SK-N-SH treated with all-trans-retinoic acid at 6 μM for 48 hours (cell line): ENCODE data around the gene ALX1.
"Not testable (repeated sequence)": the region's sequence is repeated elsewhere in the genome, so short reads cannot be mapped to it uniquely, and the experiment has no call there.

ENCODE experiments used
- ATAC-seq: fragments of 200-7000 bp; cut with Tn5 transposase; 3 replicates; pipeline ENCODE4 v1.9.1; 2020; ENCODE audit warnings: mild to moderate bottlenecking, moderate library complexity
- ARNTL ChIP-seq: fragments of 450-650 bp; formaldehyde crosslinking; IDR thresholded peaks from 2 replicates; pipeline ENCODE4 v1.5.0; 2020; ENCODE audit warnings: low read depth, mild to moderate bottlenecking, moderate library complexity, borderline replicate concordance
- BACH2 ChIP-seq: fragments of 250-450 bp; sonication (Bioruptor Pico); IDR thresholded peaks from 2 replicates; pipeline ENCODE4 v1.9.0; 2021; ENCODE audit warnings: mild to moderate bottlenecking, borderline replicate concordance
- CSDC2 ChIP-seq: fragments of 250-450 bp; sonication (Bioruptor Pico); IDR thresholded peaks from 2 replicates; pipeline ENCODE4 v1.5.0; 2020; ENCODE audit warnings: mild to moderate bottlenecking, moderate library complexity
- ESRRG ChIP-seq: fragments of 250-450 bp; sonication (Bioruptor Pico); IDR thresholded peaks from 2 replicates; pipeline ENCODE4 v1.6.1; 2021; ENCODE audit warnings: mild to moderate bottlenecking
- GLIS3 ChIP-seq: fragments of 250-450 bp; sonication (Bioruptor Pico); IDR thresholded peaks from 2 replicates; pipeline ENCODE4 v1.5.0; 2020; ENCODE audit warnings: mild to moderate bottlenecking, moderate library complexity
- ISL1 ChIP-seq: fragments of 250-450 bp; sonication (Bioruptor Pico); IDR thresholded peaks from 2 replicates; pipeline ENCODE4 v2.1.2; 2022; ENCODE audit warnings: mild to moderate bottlenecking, moderate library complexity
- OSR1 ChIP-seq: fragments of 250-450 bp; sonication (Bioruptor Pico); IDR thresholded peaks from 2 replicates; pipeline ENCODE4 v1.8.0; 2022; ENCODE audit warnings: moderate library complexity, mild to moderate bottlenecking, inconsistent platforms
- POU6F1 ChIP-seq: fragments of 250-450 bp; sonication (Bioruptor Pico); IDR thresholded peaks from 2 replicates; pipeline ENCODE4 v1.8.0; 2021; ENCODE audit warnings: low read depth, mild to moderate bottlenecking, moderate library complexity, borderline replicate concordance
- PPARA ChIP-seq: fragments of 250-450 bp; sonication (Bioruptor Pico); IDR thresholded peaks from 2 replicates; pipeline ENCODE4 v1.5.0; 2020; ENCODE audit warnings: mild to moderate bottlenecking, borderline replicate concordance
- RARB ChIP-seq: fragments of 250-450 bp; sonication (Bioruptor Pico); IDR thresholded peaks from 2 replicates; pipeline ENCODE4 v1.8.0; 2021; ENCODE audit warnings: mild to moderate bottlenecking, moderate library complexity
- SNAI2 ChIP-seq: fragments of 250-450 bp; sonication (Bioruptor Pico); IDR thresholded peaks from 2 replicates; pipeline ENCODE4 v1.5.0; 2020; ENCODE audit warnings: mild to moderate bottlenecking, moderate library complexity
- TCF4 ChIP-seq: fragments of 250-450 bp; sonication (Bioruptor Pico); IDR thresholded peaks from 2 replicates; pipeline ENCODE4 v1.8.0; 2021; ENCODE audit warnings: mild to moderate bottlenecking, moderate library complexity, borderline replicate concordance
- ZC3H10 ChIP-seq: fragments of 250-450 bp; sonication (Bioruptor Pico); IDR thresholded peaks from 2 replicates; pipeline ENCODE4 v1.5.1; 2021; ENCODE audit warnings: mild to moderate bottlenecking, moderate library complexity
- ZFP3 ChIP-seq: fragments of 250-450 bp; sonication (Bioruptor Pico); IDR thresholded peaks from 2 replicates; pipeline ENCODE4 v1.5.0; 2020; ENCODE audit warnings: mild to moderate bottlenecking, moderate library complexity
- ZFP30 ChIP-seq: fragments of 450-650 bp; formaldehyde crosslinking; IDR thresholded peaks from 2 replicates; pipeline ENCODE4 v1.5.0; 2022; ENCODE audit warnings: mild to moderate bottlenecking, moderate library complexity
- ZNF565 ChIP-seq: fragments of 450-650 bp; formaldehyde crosslinking; conservative IDR thresholded peaks from 2 replicates; pipeline ENCODE4 v1.5.0; 2020; ENCODE audit warnings: low read depth, mild to moderate bottlenecking, moderate library complexity
- ZNF70 ChIP-seq: fragments of 450-650 bp; formaldehyde crosslinking; IDR thresholded peaks from 2 replicates; pipeline ENCODE4 v1.5.0; 2020; ENCODE audit warnings: mild to moderate bottlenecking, moderate library complexity
- ZNF8 ChIP-seq: fragments of 450-650 bp; formaldehyde crosslinking; IDR thresholded peaks from 2 replicates; pipeline ENCODE4 v1.5.0; 2020; ENCODE audit warnings: mild to moderate bottlenecking, moderate library complexity
- TF ChIP-seq, protein P1 (sequence below): fragments of 250-450 bp; sonication (Bioruptor Pico); IDR thresholded peaks from 2 replicates; pipeline ENCODE4 v1.5.0; 2020; ENCODE audit warnings: mild to moderate bottlenecking, moderate library complexity
- TF ChIP-seq, protein P2 (sequence below): fragments of 250-450 bp; sonication (Bioruptor Pico); IDR thresholded peaks from 2 replicates; pipeline ENCODE4 v1.5.1; 2020; ENCODE audit warnings: low read depth, mild to moderate bottlenecking, moderate library complexity
- TF ChIP-seq, protein P3 (sequence below): fragments of 250-450 bp; sonication (Bioruptor Pico); IDR thresholded peaks from 2 replicates; pipeline ENCODE4 v1.5.1; 2021; ENCODE audit warnings: mild to moderate bottlenecking, moderate library complexity

Gene ALX1

GRCh38 chr12:85310456-85311076 is 30.5 kb downstream of the ALX1 start:
- ATAC-seq: no peak
- TF ChIP-seq ZFP3 (CRISPR knock-in tag) (no peak), RARB (CRISPR knock-in tag) (no peak), CSDC2 (CRISPR knock-in tag) (no peak), ZNF70 (CRISPR knock-in tag) (no peak), OSR1 (no peak), ZNF8 (CRISPR knock-in tag) (no peak), ZNF565 (CRISPR knock-in tag) (no peak), POU6F1 (CRISPR knock-in tag) (no peak), ARNTL (CRISPR knock-in tag) (no peak), PPARA (no peak), ZFP30 (CRISPR knock-in tag) (no peak), SNAI2 (no peak), ESRRG (CRISPR knock-in tag) (no peak), ZC3H10 (no peak), BACH2 (CRISPR knock-in tag) (no peak), ISL1 (CRISPR knock-in tag) (no peak), GLIS3 (CRISPR knock-in tag) (no peak)
- TF ChIP-seq, protein P1, sequence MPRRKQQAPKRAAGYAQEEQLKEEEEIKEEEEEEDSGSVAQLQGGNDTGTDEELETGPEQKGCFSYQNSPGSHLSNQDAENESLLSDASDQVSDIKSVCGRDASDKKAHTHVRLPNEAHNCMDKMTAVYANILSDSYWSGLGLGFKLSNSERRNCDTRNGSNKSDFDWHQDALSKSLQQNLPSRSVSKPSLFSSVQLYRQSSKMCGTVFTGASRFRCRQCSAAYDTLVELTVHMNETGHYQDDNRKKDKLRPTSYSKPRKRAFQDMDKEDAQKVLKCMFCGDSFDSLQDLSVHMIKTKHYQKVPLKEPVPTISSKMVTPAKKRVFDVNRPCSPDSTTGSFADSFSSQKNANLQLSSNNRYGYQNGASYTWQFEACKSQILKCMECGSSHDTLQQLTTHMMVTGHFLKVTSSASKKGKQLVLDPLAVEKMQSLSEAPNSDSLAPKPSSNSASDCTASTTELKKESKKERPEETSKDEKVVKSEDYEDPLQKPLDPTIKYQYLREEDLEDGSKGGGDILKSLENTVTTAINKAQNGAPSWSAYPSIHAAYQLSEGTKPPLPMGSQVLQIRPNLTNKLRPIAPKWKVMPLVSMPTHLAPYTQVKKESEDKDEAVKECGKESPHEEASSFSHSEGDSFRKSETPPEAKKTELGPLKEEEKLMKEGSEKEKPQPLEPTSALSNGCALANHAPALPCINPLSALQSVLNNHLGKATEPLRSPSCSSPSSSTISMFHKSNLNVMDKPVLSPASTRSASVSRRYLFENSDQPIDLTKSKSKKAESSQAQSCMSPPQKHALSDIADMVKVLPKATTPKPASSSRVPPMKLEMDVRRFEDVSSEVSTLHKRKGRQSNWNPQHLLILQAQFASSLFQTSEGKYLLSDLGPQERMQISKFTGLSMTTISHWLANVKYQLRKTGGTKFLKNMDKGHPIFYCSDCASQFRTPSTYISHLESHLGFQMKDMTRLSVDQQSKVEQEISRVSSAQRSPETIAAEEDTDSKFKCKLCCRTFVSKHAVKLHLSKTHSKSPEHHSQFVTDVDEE (CRISPR knock-in tag): no peak
- TF ChIP-seq, protein P2, sequence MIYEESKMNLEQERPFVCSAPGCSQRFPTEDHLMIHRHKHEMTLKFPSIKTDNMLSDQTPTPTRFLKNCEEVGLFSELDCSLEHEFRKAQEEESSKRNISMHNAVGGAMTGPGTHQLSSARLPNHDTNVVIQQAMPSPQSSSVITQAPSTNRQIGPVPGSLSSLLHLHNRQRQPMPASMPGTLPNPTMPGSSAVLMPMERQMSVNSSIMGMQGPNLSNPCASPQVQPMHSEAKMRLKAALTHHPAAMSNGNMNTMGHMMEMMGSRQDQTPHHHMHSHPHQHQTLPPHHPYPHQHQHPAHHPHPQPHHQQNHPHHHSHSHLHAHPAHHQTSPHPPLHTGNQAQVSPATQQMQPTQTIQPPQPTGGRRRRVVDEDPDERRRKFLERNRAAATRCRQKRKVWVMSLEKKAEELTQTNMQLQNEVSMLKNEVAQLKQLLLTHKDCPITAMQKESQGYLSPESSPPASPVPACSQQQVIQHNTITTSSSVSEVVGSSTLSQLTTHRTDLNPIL: no peak

GRCh38 chr12:85317866-85318636 is 38.0 kb downstream of the ALX1 start:
- ATAC-seq: not testable (repeated sequence)

GRCh38 chr12:85322715-85323114 is 42.7 kb downstream of the ALX1 start:
- ATAC-seq: no peak
- TF ChIP-seq TCF4: no peak
- no peak for TF ChIP-seq BACH2 (CRISPR knock-in tag)
- TF ChIP-seq, protein P3, sequence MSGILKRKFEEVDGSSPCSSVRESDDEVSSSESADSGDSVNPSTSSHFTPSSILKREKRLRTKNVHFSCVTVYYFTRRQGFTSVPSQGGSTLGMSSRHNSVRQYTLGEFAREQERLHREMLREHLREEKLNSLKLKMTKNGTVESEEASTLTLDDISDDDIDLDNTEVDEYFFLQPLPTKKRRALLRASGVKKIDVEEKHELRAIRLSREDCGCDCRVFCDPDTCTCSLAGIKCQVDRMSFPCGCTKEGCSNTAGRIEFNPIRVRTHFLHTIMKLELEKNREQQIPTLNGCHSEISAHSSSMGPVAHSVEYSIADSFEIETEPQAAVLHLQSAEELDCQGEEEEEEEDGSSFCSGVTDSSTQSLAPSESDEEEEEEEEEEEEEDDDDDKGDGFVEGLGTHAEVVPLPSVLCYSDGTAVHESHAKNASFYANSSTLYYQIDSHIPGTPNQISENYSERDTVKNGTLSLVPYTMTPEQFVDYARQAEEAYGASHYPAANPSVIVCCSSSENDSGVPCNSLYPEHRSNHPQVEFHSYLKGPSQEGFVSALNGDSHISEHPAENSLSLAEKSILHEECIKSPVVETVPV (CRISPR knock-in tag): no peak
- TF ChIP-seq ZFP3 (CRISPR knock-in tag): no peak
- no peak for TF ChIP-seq RARB (CRISPR knock-in tag)
- TF ChIP-seq POU6F1 (CRISPR knock-in tag): no peak
- no peak for TF ChIP-seq OSR1
- TF ChIP-seq ZNF70 (CRISPR knock-in tag): no peak
